Renal pelvis (tissue), 3 donors: ENCODE measurements around the gene MAPK14. TPM values are rescaled to one million over a fixed set of nuclear protein-coding genes. Genes with fewer than 3 reads are reported as not detected.

Source experiments
- polyA plus RNA-seq, 3 donors: library from polyadenylated mRNA; unstranded; fragments of 120-200 nt; gene quantifications; one replicate each; pipeline ENCODE4 v1.2.1, GENCODE V29; 2013; ENCODE audit not compliant: insufficient read length in 3 of 3

Gene MAPK14
- polyA plus RNA-seq, 3 donors = 49.6 to 56.8 (median 50.9) TPM

Other genes with a start within 250 kb of the MAPK14 start
- under 1 TPM in 2 of 3 donors, not detected in 1; 0.39 to 0.88 TPM for gene CLPSL1, start 246.8 kb upstream of the MAPK14 start, polyA plus RNA-seq
- gene CLPS, start 230.5 kb upstream of the MAPK14 start, polyA plus RNA-seq = under 1 TPM in 1 of 3 donors, not detected in 2; 0.27 TPM
- gene LHFPL5, start 222.5 kb upstream of the MAPK14 start, polyA plus RNA-seq = under 1 TPM; 0.07 to 0.40 (median 0.14) TPM
- 10 to 100 TPM; 47.5 to 53.8 (median 51.9) TPM for gene SRPK1, start 106.7 kb upstream of the MAPK14 start, polyA plus RNA-seq
- under 1 TPM; 0.39 to 0.77 (median 0.40) TPM for gene SLC26A8, start 3.2 kb upstream of the MAPK14 start, polyA plus RNA-seq
- gene MAPK13, start 102.7 kb downstream of the MAPK14 start, polyA plus RNA-seq = 10 to 100 TPM; 23.4 to 34.6 (median 26.7) TPM
- 10 to 100 TPM; 47.9 to 60.0 (median 57.8) TPM for gene BRPF3, start 168.9 kb downstream of the MAPK14 start, polyA plus RNA-seq
- 1 to 10 TPM; 1.7 to 3.0 (median 2.5) TPM for gene PNPLA1, start 242.3 kb downstream of the MAPK14 start, polyA plus RNA-seq